ENCODE results near the gene ASB12. TPM values are rescaled to one million over a fixed set of nuclear protein-coding genes. Genes with fewer than 3 reads are reported as not detected.
"Not testable (repeated sequence)": the region's sequence is repeated elsewhere in the genome, so short reads cannot be mapped to it uniquely, and the experiment has no call there.

Gene ASB12
- 8.4 TPM for total RNA-seq

GRCh38 chrX:64230123-64230970, at the start of gene ASB12:
Gene ASB12 (minus strand): TSS chrX:64230607. CDS start chrX:64225650, 4,957 bp downstream.
- H3K4me1 ChIP-seq (ENCODE audit: control insufficient read depth in 3 of 3, insufficient read depth in 3 of 3, low read length in 3 of 3) = peaks cover 10 to 14% (median 13%) of the 10 kb centered on the region in 3 donors
- H3K9me3 ChIP-seq (ENCODE audit: control insufficient read depth in 3 of 3, low read length in 3 of 3) = no peaks in the 10 kb centered on the region
- no peaks in the 10 kb centered on the region for H3K36me3 ChIP-seq (ENCODE audit: control insufficient read depth in 3 of 3, insufficient read depth in 3 of 3, low read length in 3 of 3)
- peak within 1 kb of the TSS; percentile 93 for H3K27ac ChIP-seq (ENCODE audit: low read depth, low read length)
- peak within 1 kb of the TSS; percentile 80 to 88 (median 87) for H3K9ac ChIP-seq (ENCODE audit: low read depth in 1 of 3, low read length in 3 of 3)
- H3K27me3 ChIP-seq (ENCODE audit: control insufficient read depth in 3 of 3, insufficient read depth in 3 of 3, low read length in 3 of 3) = no peaks in the 10 kb centered on the region
- H3K4me3 ChIP-seq (ENCODE audit: low read length in 3 of 3) = peak within 1 kb of the TSS; percentile 75 to 79 (median 76)

- H3K27ac ChIP-seq (ENCODE audit: low read depth, low read length) = peak overlapping the region; percentile 48
- H3K9me3 ChIP-seq (ENCODE audit: control insufficient read depth in 3 of 3, low read length in 3 of 3) = no peaks in the 10 kb centered on the region
- H3K4me3 ChIP-seq (ENCODE audit: low read length in 3 of 3) = no peak overlapping the region
- no peaks in the 10 kb centered on the region for H3K36me3 ChIP-seq (ENCODE audit: control insufficient read depth in 3 of 3, insufficient read depth in 3 of 3, low read length in 3 of 3)
- H3K9ac ChIP-seq (ENCODE audit: low read depth in 1 of 3, low read length in 3 of 3) = no peak overlapping the region
- no peaks in the 10 kb centered on the region for H3K27me3 ChIP-seq (ENCODE audit: control insufficient read depth in 3 of 3, insufficient read depth in 3 of 3, low read length in 3 of 3)
- peaks cover 0 to 3% (median 0%) of the 10 kb centered on the region in 3 donors for H3K4me1 ChIP-seq (ENCODE audit: control insufficient read depth in 3 of 3, insufficient read depth in 3 of 3, low read length in 3 of 3)
These were observed 34.9 kb upstream of the ASB12 start for GRCh38 chrX:64265265-64265664.

GRCh38 chrX:64229154-64229553, 1.3 kb downstream of the ASB12 start:
- Histone ChIP-seq H3K4me3 (ENCODE audit: low read length in 3 of 3) (peak overlapping the region; percentile 7 to 79 (median 76)), H3K9ac (ENCODE audit: low read depth in 1 of 3, low read length in 3 of 3) (peak overlapping the region in 2 of 3 donors; percentile 80 to 87), H3K27me3 (ENCODE audit: control insufficient read depth in 3 of 3, insufficient read depth in 3 of 3, low read length in 3 of 3) (no peaks in the 10 kb centered on the region), H3K4me1 (ENCODE audit: control insufficient read depth in 3 of 3, insufficient read depth in 3 of 3, low read length in 3 of 3) (peaks cover 10 to 24% (median 13%) of the 10 kb centered on the region in 3 donors), H3K9me3 (ENCODE audit: control insufficient read depth in 3 of 3, low read length in 3 of 3) (no peaks in the 10 kb centered on the region), H3K36me3 (ENCODE audit: control insufficient read depth in 3 of 3, insufficient read depth in 3 of 3, low read length in 3 of 3) (peaks cover under 1 to 4% (median 2%) of the 10 kb centered on the region in 3 donors), H3K27ac (ENCODE audit: low read depth, low read length) (peak overlapping the region; percentile 93)

- Histone ChIP-seq H3K27me3 (ENCODE audit: control insufficient read depth in 3 of 3, insufficient read depth in 3 of 3, low read length in 3 of 3) (no peaks in the 10 kb centered on the region), H3K9ac (ENCODE audit: low read depth in 1 of 3, low read length in 3 of 3) (no peak overlapping the region), H3K4me1 (ENCODE audit: control insufficient read depth in 3 of 3, insufficient read depth in 3 of 3, low read length in 3 of 3) (peaks cover 0 to 2% (median 0%) of the 10 kb centered on the region in 3 donors), H3K9me3 (ENCODE audit: control insufficient read depth in 3 of 3, low read length in 3 of 3) (no peaks in the 10 kb centered on the region), H3K4me3 (ENCODE audit: low read length in 3 of 3) (no peak overlapping the region), H3K36me3 (ENCODE audit: control insufficient read depth in 3 of 3, insufficient read depth in 3 of 3, low read length in 3 of 3) (no peaks in the 10 kb centered on the region), H3K27ac (ENCODE audit: low read depth, low read length) (no peak overlapping the region)
These were observed 12.4 kb downstream of the ASB12 start for GRCh38 chrX:64218023-64218422.

- H3K27ac ChIP-seq (ENCODE audit: low read depth, low read length); H3K27me3 ChIP-seq (ENCODE audit: control insufficient read depth in 3 of 3, insufficient read depth in 3 of 3, low read length in 3 of 3); H3K9ac ChIP-seq (ENCODE audit: low read depth in 1 of 3, low read length in 3 of 3); H3K4me1 ChIP-seq (ENCODE audit: control insufficient read depth in 3 of 3, insufficient read depth in 3 of 3, low read length in 3 of 3); H3K4me3 ChIP-seq (ENCODE audit: low read length in 3 of 3); H3K36me3 ChIP-seq (ENCODE audit: control insufficient read depth in 3 of 3, insufficient read depth in 3 of 3, low read length in 3 of 3); H3K9me3 ChIP-seq (ENCODE audit: control insufficient read depth in 3 of 3, low read length in 3 of 3): not testable (repeated sequence)
These were observed 16.4 kb downstream of the ASB12 start for GRCh38 chrX:64213989-64214388.

GRCh38 chrX:64206556-64207162, 23.7 kb downstream of the ASB12 start:
- peak overlapping the region; percentile 78 to 79 (median 78) for H3K4me3 ChIP-seq (ENCODE audit: low read length in 3 of 3)
- peak overlapping the region; percentile 83 for H3K27ac ChIP-seq (ENCODE audit: low read depth, low read length)
- H3K9me3 ChIP-seq (ENCODE audit: control insufficient read depth in 3 of 3, low read length in 3 of 3) = no peaks in the 10 kb centered on the region
- H3K4me1 ChIP-seq (ENCODE audit: control insufficient read depth in 3 of 3, insufficient read depth in 3 of 3, low read length in 3 of 3) = peaks cover 14 to 39% (median 30%) of the 10 kb centered on the region in 3 donors
- no peaks in the 10 kb centered on the region for H3K36me3 ChIP-seq (ENCODE audit: control insufficient read depth in 3 of 3, insufficient read depth in 3 of 3, low read length in 3 of 3)
- no peaks in the 10 kb centered on the region for H3K27me3 ChIP-seq (ENCODE audit: control insufficient read depth in 3 of 3, insufficient read depth in 3 of 3, low read length in 3 of 3)
- H3K9ac ChIP-seq (ENCODE audit: low read depth in 1 of 3, low read length in 3 of 3) = peak overlapping the region; percentile 81 to 86 (median 83)

GRCh38 chrX:64205735-64206501, 24.5 kb downstream of the ASB12 start:
- Histone ChIP-seq H3K27ac (ENCODE audit: low read depth, low read length) (peak overlapping the region; percentile 83), H3K9me3 (ENCODE audit: control insufficient read depth in 3 of 3, low read length in 3 of 3) (no peaks in the 10 kb centered on the region), H3K36me3 (ENCODE audit: control insufficient read depth in 3 of 3, insufficient read depth in 3 of 3, low read length in 3 of 3) (no peaks in the 10 kb centered on the region), H3K4me3 (ENCODE audit: low read length in 3 of 3) (peak overlapping the region; percentile 78 to 79 (median 78)), H3K27me3 (ENCODE audit: control insufficient read depth in 3 of 3, insufficient read depth in 3 of 3, low read length in 3 of 3) (no peaks in the 10 kb centered on the region), H3K9ac (ENCODE audit: low read depth in 1 of 3, low read length in 3 of 3) (peak overlapping the region; percentile 81 to 86 (median 83)), H3K4me1 (ENCODE audit: control insufficient read depth in 3 of 3, insufficient read depth in 3 of 3, low read length in 3 of 3) (peaks cover 14 to 41% (median 33%) of the 10 kb centered on the region in 3 donors)

GRCh38 chrX:64205441-64205734, 25.0 kb downstream of the ASB12 start, which contains the start of gene AMER1:
Gene AMER1 (minus strand): TSS chrX:64205708. CDS start chrX:64193286, 12,422 bp downstream.
- peaks cover 14 to 46% (median 36%) of the 10 kb centered on the region in 3 donors for H3K4me1 ChIP-seq (ENCODE audit: control insufficient read depth in 3 of 3, insufficient read depth in 3 of 3, low read length in 3 of 3)
- H3K9me3 ChIP-seq (ENCODE audit: control insufficient read depth in 3 of 3, low read length in 3 of 3) = no peaks in the 10 kb centered on the region
- no peaks in the 10 kb centered on the region for H3K36me3 ChIP-seq (ENCODE audit: control insufficient read depth in 3 of 3, insufficient read depth in 3 of 3, low read length in 3 of 3)
- H3K9ac ChIP-seq (ENCODE audit: low read depth in 1 of 3, low read length in 3 of 3) = peak within 1 kb of the TSS; percentile 81 to 86 (median 83)
- H3K27me3 ChIP-seq (ENCODE audit: control insufficient read depth in 3 of 3, insufficient read depth in 3 of 3, low read length in 3 of 3) = no peaks in the 10 kb centered on the region
- H3K4me3 ChIP-seq (ENCODE audit: low read length in 3 of 3) = peak within 1 kb of the TSS; percentile 78 to 79 (median 78)
- H3K27ac ChIP-seq (ENCODE audit: low read depth, low read length) = peak within 1 kb of the TSS; percentile 83

GRCh38 chrX:64204701-64205440, 25.5 kb downstream of the ASB12 start:
- Histone ChIP-seq H3K27ac (ENCODE audit: low read depth, low read length) (peak overlapping the region; percentile 83), H3K4me1 (ENCODE audit: control insufficient read depth in 3 of 3, insufficient read depth in 3 of 3, low read length in 3 of 3) (peaks cover 14 to 51% (median 36%) of the 10 kb centered on the region in 3 donors), H3K27me3 (ENCODE audit: control insufficient read depth in 3 of 3, insufficient read depth in 3 of 3, low read length in 3 of 3) (peaks cover 0 to 3% (median 0%) of the 10 kb centered on the region in 3 donors), H3K4me3 (ENCODE audit: low read length in 3 of 3) (peak overlapping the region; percentile 64 to 79 (median 78)), H3K9ac (ENCODE audit: low read depth in 1 of 3, low read length in 3 of 3) (peak overlapping the region; percentile 78 to 86 (median 79)), H3K9me3 (ENCODE audit: control insufficient read depth in 3 of 3, low read length in 3 of 3) (no peaks in the 10 kb centered on the region), H3K36me3 (ENCODE audit: control insufficient read depth in 3 of 3, insufficient read depth in 3 of 3, low read length in 3 of 3) (no peaks in the 10 kb centered on the region)
